Endodermal cell (in vitro differentiated cells): ENCODE measurements around the gene NLK. TPM values are rescaled to one million over a fixed set of nuclear protein-coding genes. Genes with fewer than 3 reads are reported as not detected.
A peak's percentile ranks its signal among the peaks of the same experiment; 100 is the strongest.

Source experiments
- DNase-seq: peaks from one replicate; pipeline ENCODE4 v3.0.0-alpha.2; 2017
- H3K27ac ChIP-seq: 2 replicates; pipeline ENCODE4 v1.5.1; 2013; ENCODE audit warnings: mild to moderate bottlenecking, low read depth, low read length, moderate library complexity
- H3K27me3 ChIP-seq: 2 replicates; pipeline ENCODE4 v1.6.1; 2013; ENCODE audit warnings: mild to moderate bottlenecking, low read length, moderate library complexity; ENCODE audit not compliant: insufficient read depth, control insufficient read depth, poor library complexity, severe bottlenecking
- H3K36me3 ChIP-seq: 2 replicates; pipeline ENCODE4 v1.7.0; 2013; ENCODE audit warnings: mild to moderate bottlenecking, low read length, moderate library complexity; ENCODE audit not compliant: control insufficient read depth, insufficient read depth
- H3K4me1 ChIP-seq: one replicate; pipeline ENCODE4 v1.7.0; 2013; ENCODE audit warnings: low read length; ENCODE audit not compliant: control insufficient read depth, insufficient read depth
- H3K4me3 ChIP-seq: 2 replicates; pipeline ENCODE4 v1.5.1; 2013; ENCODE audit warnings: mild to moderate bottlenecking, low read length, moderate library complexity
- H3K9ac ChIP-seq: 2 replicates; pipeline ENCODE4 v1.6.1; 2013; ENCODE audit warnings: mild to moderate bottlenecking, low read length, moderate library complexity; ENCODE audit not compliant: poor library complexity, severe bottlenecking; ENCODE audit errors: extremely low read depth
- H3K9me3 ChIP-seq: 2 replicates; pipeline ENCODE4 v1.6.1; 2013; ENCODE audit warnings: mild to moderate bottlenecking, low read length, moderate library complexity; ENCODE audit not compliant: control insufficient read depth
- H3K27ac Mint-ChIP-seq: 2 replicates; pipeline ENCODE4 v1.8.0; 2020; ENCODE audit warnings: mixed read lengths
- H3K27me3 Mint-ChIP-seq: 2 replicates; pipeline ENCODE4 v1.8.0; 2021; ENCODE audit warnings: mild to moderate bottlenecking, mixed read lengths; ENCODE audit not compliant: insufficient read depth
- H3K36me3 Mint-ChIP-seq: 2 replicates; pipeline ENCODE4 v1.8.0; 2020; ENCODE audit warnings: low read depth, mixed read lengths
- H3K4me1 Mint-ChIP-seq: 2 replicates; pipeline ENCODE4 v1.8.0; 2020; ENCODE audit warnings: mixed read lengths
- H3K4me3 Mint-ChIP-seq: 2 replicates; pipeline ENCODE4 v1.8.0; 2020; ENCODE audit warnings: mild to moderate bottlenecking, moderate library complexity, mixed read lengths
- H3K9me3 Mint-ChIP-seq: 2 replicates; pipeline ENCODE4 v1.8.0; 2020; ENCODE audit warnings: mild to moderate bottlenecking, mixed read lengths
- CTCF ChIP-seq: fragments of 200-600 bp; sonication (generic); conservative IDR thresholded peaks from 2 replicates; pipeline ENCODE4 v1.5.0; 2021; ENCODE audit warnings: antibody characterized with exemption, mild to moderate bottlenecking
- WGBS, 2 experiments: methylation state at CpG; one replicate each; pipeline versions ENCODE4 v1.1.5 to v1.1.7; 2013; ENCODE audit warnings: missing lambda C conversion rate in 2 of 2, mixed read lengths in 1 of 2; ENCODE audit not compliant: insufficient coverage in 1 of 2, insufficient read length in 1 of 2; 5-methylcytosine and 5-hydroxymethylcytosine counted together
- total RNA-seq, 2 donors: library from RNA; stranded (reverse); fragmentation: NEBNext Ultra II Directional in 1 of 2; extraction: Animal tissue kit (Norgen Biotek cat#: 25700) in 1 of 2; gene quantifications; 2 replicates in 1 of 2; 3 replicates in 1 of 2; pipeline ENCODE4 v1.2.1, GENCODE V29; 2021

NLK gene
- total RNA-seq, 2 donors from 2014 or later = 49.2 to 50.3 TPM

GRCh38 chr17:28161311-28161710 lies 118.8 kb downstream of the NLK start:
- TF ChIP-seq CTCF = no peak
- H3K27ac ChIP-seq = no peak overlapping the region
- H3K9ac ChIP-seq = no peak overlapping the region
- WGBS, 2 experiments = 97 to 100% methylated on average over 3 of the region's 4 CpGs
- Mint-ChIP-seq H3K27ac (no peak overlapping the region), H3K4me3 (no peak overlapping the region), H3K27me3 (no peaks in the 10 kb centered on the region), H3K4me1 (peaks cover 3% of the 10 kb centered on the region), H3K36me3 (peaks cover 26% of the 10 kb centered on the region), H3K9me3 (no peaks in the 10 kb centered on the region)
- DNase-seq = no peak
- no peaks in the 10 kb centered on the region for H3K9me3 ChIP-seq
- peaks cover 2% of the 10 kb centered on the region for H3K36me3 ChIP-seq
- no peaks in the 10 kb centered on the region for H3K27me3 ChIP-seq
- no peak overlapping the region for H3K4me3 ChIP-seq
- H3K4me1 ChIP-seq = no peaks in the 10 kb centered on the region

- H3K36me3 Mint-ChIP-seq = peaks cover 37% of the 10 kb centered on the region
- no peak overlapping the region for H3K4me3 Mint-ChIP-seq
- no peaks in the 10 kb centered on the region for H3K27me3 Mint-ChIP-seq
- no peaks in the 10 kb centered on the region for H3K9me3 Mint-ChIP-seq
- 93% methylated on average over 2 of the region's 2 CpGs; no CpG with 5 or more reads in 1 of the 2 experiments for WGBS, 2 experiments
- H3K9me3 ChIP-seq = no peaks in the 10 kb centered on the region
- no peak overlapping the region for H3K9ac ChIP-seq
- no peak overlapping the region for H3K27ac ChIP-seq
- peaks cover 27% of the 10 kb centered on the region for H3K36me3 ChIP-seq
- H3K4me1 ChIP-seq = no peaks in the 10 kb centered on the region
- no peak overlapping the region for H3K27ac Mint-ChIP-seq
- H3K4me1 Mint-ChIP-seq = no peaks in the 10 kb centered on the region
- no peak overlapping the region for H3K4me3 ChIP-seq
- TF ChIP-seq CTCF = no peak
- no peaks in the 10 kb centered on the region for H3K27me3 ChIP-seq
- DNase-seq = no peak
Measured at GRCh38 chr17:28166478-28166877, 124.0 kb downstream of the NLK start.

GRCh38 chr17:28169621-28170349 lies 127.3 kb downstream of the NLK start:
- no peaks in the 10 kb centered on the region for H3K27me3 Mint-ChIP-seq
- 100% methylated on average over 1 to 3 of the region's 3 CpGs for WGBS, 2 experiments
- no peak for DNase-seq
- Histone ChIP-seq H3K36me3 (peaks cover 42% of the 10 kb centered on the region), H3K9me3 (no peaks in the 10 kb centered on the region), H3K4me1 (no peaks in the 10 kb centered on the region), H3K9ac (no peak overlapping the region), H3K27ac (no peak overlapping the region), H3K27me3 (no peaks in the 10 kb centered on the region), H3K4me3 (no peak overlapping the region)
- peak; percentile 31 for TF ChIP-seq CTCF
- no peaks in the 10 kb centered on the region for H3K9me3 Mint-ChIP-seq
- peaks cover 34% of the 10 kb centered on the region for H3K36me3 Mint-ChIP-seq
- H3K4me3 Mint-ChIP-seq = no peak overlapping the region
- H3K4me1 Mint-ChIP-seq = peaks cover 24% of the 10 kb centered on the region
- no peak overlapping the region for H3K27ac Mint-ChIP-seq
